ACC112 (cell line): ENCODE measurements around the gene CACNA2D4.

Experiments
- H2AFZ ChIP-seq: fragments of 200-600 bp; sonication (generic); one replicate; pipeline ENCODE4 v1.6.0; 2017; ENCODE audit warnings: antibody characterized with exemption, low read length; ENCODE audit not compliant: unreplicated experiment
- H3K27ac ChIP-seq: fragments of 200-600 bp; sonication (generic); 2 replicates; pipeline ENCODE4 v1.5.1; 2014; ENCODE audit warnings: low read depth, mild to moderate bottlenecking, antibody characterized with exemption, low read length, moderate library complexity
- H3K27me3 ChIP-seq: fragments of 200-600 bp; sonication (generic); 2 replicates; pipeline ENCODE4 v1.6.1; 2014; ENCODE audit warnings: mild to moderate bottlenecking, antibody characterized with exemption, low read length, moderate library complexity, mixed read lengths; ENCODE audit not compliant: insufficient read depth
- H3K36me3 ChIP-seq: fragments of 200-600 bp; sonication (generic); 2 replicates; pipeline ENCODE4 v1.6.1; 2016; ENCODE audit warnings: mild to moderate bottlenecking, antibody characterized with exemption, low read length, moderate library complexity, mixed read lengths; ENCODE audit not compliant: insufficient read depth
- H3K4me1 ChIP-seq: fragments of 200-600 bp; sonication (generic); one replicate; pipeline ENCODE4 v1.6.1; 2016; ENCODE audit warnings: low read length, mixed read lengths; ENCODE audit not compliant: insufficient read depth, unreplicated experiment, control insufficient read depth
- H3K4me3 ChIP-seq: fragments of 200-600 bp; sonication (generic); 2 replicates; pipeline ENCODE4 v1.5.1; 2014; ENCODE audit warnings: mild to moderate bottlenecking, low read depth, low read length
- H3K79me2 ChIP-seq: fragments of 200-600 bp; sonication (generic); one replicate; pipeline ENCODE4 v1.6.0; 2016; ENCODE audit warnings: low read length; ENCODE audit not compliant: control insufficient read depth, unreplicated experiment, insufficient read depth

The CACNA2D4 gene, protein sequence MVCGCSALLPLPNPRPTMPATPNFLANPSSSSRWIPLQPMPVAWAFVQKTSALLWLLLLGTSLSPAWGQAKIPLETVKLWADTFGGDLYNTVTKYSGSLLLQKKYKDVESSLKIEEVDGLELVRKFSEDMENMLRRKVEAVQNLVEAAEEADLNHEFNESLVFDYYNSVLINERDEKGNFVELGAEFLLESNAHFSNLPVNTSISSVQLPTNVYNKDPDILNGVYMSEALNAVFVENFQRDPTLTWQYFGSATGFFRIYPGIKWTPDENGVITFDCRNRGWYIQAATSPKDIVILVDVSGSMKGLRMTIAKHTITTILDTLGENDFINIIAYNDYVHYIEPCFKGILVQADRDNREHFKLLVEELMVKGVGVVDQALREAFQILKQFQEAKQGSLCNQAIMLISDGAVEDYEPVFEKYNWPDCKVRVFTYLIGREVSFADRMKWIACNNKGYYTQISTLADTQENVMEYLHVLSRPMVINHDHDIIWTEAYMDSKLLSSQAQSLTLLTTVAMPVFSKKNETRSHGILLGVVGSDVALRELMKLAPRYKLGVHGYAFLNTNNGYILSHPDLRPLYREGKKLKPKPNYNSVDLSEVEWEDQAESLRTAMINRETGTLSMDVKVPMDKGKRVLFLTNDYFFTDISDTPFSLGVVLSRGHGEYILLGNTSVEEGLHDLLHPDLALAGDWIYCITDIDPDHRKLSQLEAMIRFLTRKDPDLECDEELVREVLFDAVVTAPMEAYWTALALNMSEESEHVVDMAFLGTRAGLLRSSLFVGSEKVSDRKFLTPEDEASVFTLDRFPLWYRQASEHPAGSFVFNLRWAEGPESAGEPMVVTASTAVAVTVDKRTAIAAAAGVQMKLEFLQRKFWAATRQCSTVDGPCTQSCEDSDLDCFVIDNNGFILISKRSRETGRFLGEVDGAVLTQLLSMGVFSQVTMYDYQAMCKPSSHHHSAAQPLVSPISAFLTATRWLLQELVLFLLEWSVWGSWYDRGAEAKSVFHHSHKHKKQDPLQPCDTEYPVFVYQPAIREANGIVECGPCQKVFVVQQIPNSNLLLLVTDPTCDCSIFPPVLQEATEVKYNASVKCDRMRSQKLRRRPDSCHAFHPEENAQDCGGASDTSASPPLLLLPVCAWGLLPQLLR

GRCh38 chr12:1918081-1918883 lies at the start of gene CACNA2D4:
Gene CACNA2D4, minus strand, starts transcription at chr12:1918652. Its CDS starts 179 bp downstream, at chr12:1918473.
- H3K4me1 ChIP-seq, result no peaks in the 10 kb centered on the region
- H3K36me3 ChIP-seq, result no peaks in the 10 kb centered on the region
- H3K27me3 ChIP-seq, result peaks cover 44% of the 10 kb centered on the region
- no peak within 1 kb of the TSS for H3K4me3 ChIP-seq
- H3K79me2 ChIP-seq, result no peaks in the 10 kb centered on the region
- no peak within 1 kb of the TSS for H3K27ac ChIP-seq
- no peak within 1 kb of the TSS for H2AFZ ChIP-seq

DNA sequence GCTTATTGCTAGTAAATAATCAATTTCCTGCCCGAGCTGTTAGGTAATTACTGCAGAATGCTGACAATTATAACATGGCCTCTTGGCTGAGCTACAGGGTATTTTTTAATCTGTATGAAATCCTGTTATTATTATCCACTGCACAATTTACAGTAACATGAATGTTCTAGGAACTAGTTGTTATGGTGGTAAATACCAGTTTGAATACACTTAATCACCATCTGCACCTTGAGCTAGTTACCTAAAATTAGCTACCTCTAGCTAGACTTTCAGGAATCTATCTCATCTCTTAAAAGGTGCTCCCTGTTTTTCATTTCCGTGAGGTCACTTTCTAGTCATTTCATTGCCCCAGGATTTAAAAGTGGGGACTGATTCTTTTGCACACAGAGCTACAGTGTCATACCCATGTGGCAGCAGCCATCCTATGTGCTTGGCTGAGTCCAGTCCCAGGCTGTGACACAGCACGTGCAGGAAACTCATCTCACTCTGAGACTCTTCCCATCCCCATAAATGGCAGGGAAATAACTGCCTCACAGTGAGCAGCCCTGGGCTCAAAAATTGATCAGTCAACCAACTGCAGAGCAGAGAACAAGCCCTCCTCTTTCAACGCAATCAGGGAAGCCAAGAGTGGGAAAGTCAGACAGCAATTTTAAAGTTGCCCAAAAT lies 48.2 kb upstream of the CACNA2D4 start:
- Histone ChIP-seq H2AFZ (no peak overlapping the region), H3K27ac (no peak overlapping the region), H3K79me2 (no peaks in the 10 kb centered on the region), H3K27me3 (no peaks in the 10 kb centered on the region), H3K4me1 (no peaks in the 10 kb centered on the region), H3K36me3 (peaks cover 6% of the 10 kb centered on the region; the same call in 1 of the 2 replicates), H3K4me3 (no peak overlapping the region)

DNA sequence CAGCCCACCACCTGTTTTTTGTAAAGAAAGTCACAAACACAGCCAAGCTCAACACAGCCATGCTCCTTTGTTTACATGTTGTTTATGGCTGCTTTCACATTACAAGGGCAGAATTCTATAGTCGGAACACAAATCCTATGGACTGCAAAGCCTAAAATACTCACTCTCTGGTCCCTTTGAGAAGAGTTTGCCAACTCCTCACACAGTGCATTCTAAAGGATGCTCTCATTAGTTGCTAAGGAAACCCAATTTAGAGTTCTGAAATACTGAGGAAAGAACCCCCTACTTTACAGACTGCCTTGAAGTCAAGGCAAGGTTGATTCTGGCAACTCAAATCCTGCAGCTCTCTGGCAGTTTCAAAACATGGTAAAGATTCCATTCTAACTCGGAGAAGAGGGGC lies 47.5 kb upstream of the CACNA2D4 start:
- Histone ChIP-seq H3K36me3 (peaks cover 12% of the 10 kb centered on the region), H3K27ac (no peak overlapping the region), H3K4me3 (no peak overlapping the region), H3K4me1 (no peaks in the 10 kb centered on the region), H3K27me3 (no peaks in the 10 kb centered on the region), H2AFZ (no peak overlapping the region), H3K79me2 (no peaks in the 10 kb centered on the region)

GRCh38 chr12:1962051-1963020 lies 43.9 kb upstream of the CACNA2D4 start:
- Histone ChIP-seq H3K79me2 (no peaks in the 10 kb centered on the region), H3K36me3 (peaks cover 27% of the 10 kb centered on the region), H3K4me3 (no peak overlapping the region), H3K4me1 (no peaks in the 10 kb centered on the region), H2AFZ (no peak overlapping the region), H3K27ac (no peak overlapping the region), H3K27me3 (no peaks in the 10 kb centered on the region)

- Histone ChIP-seq H3K27me3 (no peaks in the 10 kb centered on the region), H3K27ac (no peak overlapping the region), H3K36me3 (peaks cover 27% of the 10 kb centered on the region), H3K4me3 (no peak overlapping the region), H3K79me2 (no peaks in the 10 kb centered on the region), H3K4me1 (no peaks in the 10 kb centered on the region), H2AFZ (no peak overlapping the region)
These were observed 38.3 kb upstream of the CACNA2D4 start for GRCh38 chr12:1956716-1957115.

DNA sequence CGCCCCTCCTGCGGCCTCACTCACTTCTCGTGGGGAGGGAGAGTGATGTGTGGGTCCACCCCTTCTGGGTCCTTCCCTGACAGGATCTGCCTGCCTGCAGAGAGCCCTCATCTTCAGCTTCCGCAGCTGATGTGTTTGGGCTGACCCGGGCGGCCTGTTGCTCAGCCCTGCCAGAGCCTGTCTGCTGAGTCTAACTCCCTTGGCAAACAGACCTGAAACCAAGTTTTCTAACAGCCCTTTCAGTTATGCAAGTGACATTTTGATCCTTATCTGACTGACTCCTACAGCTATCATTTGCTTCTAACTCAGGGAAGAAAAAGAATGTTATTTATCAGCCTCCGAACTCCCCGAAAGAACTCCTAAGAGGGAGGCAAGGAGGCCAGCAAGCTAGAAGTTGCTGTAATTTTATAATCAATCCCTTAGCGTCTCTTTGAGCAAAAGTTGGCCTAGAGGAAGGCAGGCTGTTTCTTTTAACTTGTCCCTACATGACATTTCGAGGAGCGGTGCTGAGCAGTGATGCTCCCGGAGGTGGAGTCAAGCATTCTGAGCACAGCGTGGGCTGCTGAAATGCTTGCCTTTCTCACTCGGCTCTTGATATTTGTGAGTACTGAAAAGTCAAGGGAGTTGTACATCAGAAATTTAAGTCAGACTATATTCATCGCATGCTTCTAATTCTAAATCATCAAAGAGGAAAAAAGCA lies 31.5 kb upstream of the CACNA2D4 start:
- Histone ChIP-seq H3K4me1 (no peaks in the 10 kb centered on the region), H3K27ac (no peak overlapping the region), H3K79me2 (no peaks in the 10 kb centered on the region), H2AFZ (no peak overlapping the region), H3K4me3 (no peak overlapping the region), H3K36me3 (peaks cover 31% of the 10 kb centered on the region), H3K27me3 (no peaks in the 10 kb centered on the region)

DNA sequence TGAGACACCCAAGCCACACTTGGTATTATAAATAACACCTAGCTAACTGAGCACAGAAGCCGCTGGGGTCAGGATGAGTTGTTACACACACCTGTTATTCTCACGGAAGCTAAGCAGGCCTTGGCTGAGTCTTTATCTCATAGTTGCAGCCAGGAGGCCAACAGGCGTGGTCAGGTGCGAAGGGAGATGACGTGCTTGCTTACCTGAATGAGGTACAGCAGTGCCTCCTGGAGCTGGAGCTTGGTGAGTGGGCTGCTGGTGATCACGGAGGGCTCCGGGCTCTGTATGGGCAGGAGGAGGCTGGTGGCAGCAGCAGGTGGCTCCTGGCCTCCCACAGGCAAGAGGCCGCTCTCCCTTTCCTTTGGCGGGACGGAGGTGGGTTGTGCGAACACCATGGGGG lies 30.4 kb upstream of the CACNA2D4 start:
- Histone ChIP-seq H3K27me3 (no peaks in the 10 kb centered on the region), H3K4me1 (no peaks in the 10 kb centered on the region), H3K79me2 (no peaks in the 10 kb centered on the region), H3K36me3 (peaks cover 31% of the 10 kb centered on the region), H3K4me3 (no peak overlapping the region), H3K27ac (no peak overlapping the region), H2AFZ (no peak overlapping the region)

DNA sequence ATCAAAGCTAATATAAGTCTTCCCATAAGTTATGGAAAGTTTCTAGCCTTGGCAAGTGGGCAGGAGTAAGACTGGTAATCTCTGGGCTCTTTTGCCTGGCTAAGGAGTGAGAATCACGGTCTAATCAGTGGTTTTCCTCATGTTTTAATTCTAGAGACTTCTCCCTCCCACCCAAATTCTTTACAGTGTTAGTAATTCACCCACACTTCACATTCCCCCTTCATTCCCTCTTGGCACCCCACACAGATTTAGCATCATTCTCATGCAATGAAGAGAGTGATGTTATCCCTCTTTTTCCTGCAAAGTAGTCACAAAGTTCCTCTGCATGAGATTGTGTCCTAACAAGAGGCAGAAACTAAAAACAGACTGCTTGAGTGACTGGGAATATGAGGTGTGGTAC lies 28.6 kb upstream of the CACNA2D4 start:
- H2AFZ ChIP-seq, result no peak overlapping the region
- H3K36me3 ChIP-seq, result peaks cover 28% of the 10 kb centered on the region
- H3K4me1 ChIP-seq, result no peaks in the 10 kb centered on the region
- H3K79me2 ChIP-seq, result no peaks in the 10 kb centered on the region
- H3K27ac ChIP-seq, result no peak overlapping the region
- H3K4me3 ChIP-seq, result no peak overlapping the region
- H3K27me3 ChIP-seq, result no peaks in the 10 kb centered on the region

DNA sequence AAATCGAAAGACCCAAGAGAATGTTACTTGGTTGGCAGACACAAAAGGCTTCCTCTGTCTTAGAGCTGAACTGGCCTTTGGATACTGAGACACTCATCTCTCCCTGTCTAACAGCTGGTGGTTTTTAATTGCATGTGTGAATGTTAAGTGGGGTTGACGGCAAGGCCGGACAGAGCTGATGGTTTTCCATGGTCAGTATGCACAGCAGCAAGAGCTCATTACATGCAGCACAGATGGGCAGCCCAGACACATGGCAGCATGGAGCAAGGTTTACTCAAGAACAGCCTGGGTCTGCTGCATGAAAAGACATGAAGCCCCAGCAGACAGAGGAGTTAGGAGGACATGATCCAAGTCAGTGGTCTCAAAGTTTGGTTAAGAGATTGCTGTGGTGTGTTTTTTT lies 27.8 kb upstream of the CACNA2D4 start:
- Histone ChIP-seq H3K36me3 (peaks cover 21% of the 10 kb centered on the region), H3K27me3 (no peaks in the 10 kb centered on the region), H3K4me3 (no peak overlapping the region), H3K4me1 (no peaks in the 10 kb centered on the region), H3K27ac (no peak overlapping the region), H2AFZ (no peak overlapping the region), H3K79me2 (no peaks in the 10 kb centered on the region)
